Endodermal cell (in vitro differentiated cells): Measurements from ENCODE around the gene C2orf92. TPM values are rescaled to one million over a fixed set of nuclear protein-coding genes. Genes with fewer than 3 reads are reported as not detected.

Experiments
- DNase-seq: peaks from one replicate; pipeline ENCODE4 v3.0.0-alpha.2; 2017
- H3K27ac ChIP-seq: 2 replicates; pipeline ENCODE4 v1.5.1; 2013; ENCODE audit warnings: mild to moderate bottlenecking, low read depth, low read length, moderate library complexity
- H3K27me3 ChIP-seq: 2 replicates; pipeline ENCODE4 v1.6.1; 2013; ENCODE audit warnings: mild to moderate bottlenecking, low read length, moderate library complexity; ENCODE audit not compliant: insufficient read depth, control insufficient read depth, poor library complexity, severe bottlenecking
- H3K36me3 ChIP-seq: 2 replicates; pipeline ENCODE4 v1.7.0; 2013; ENCODE audit warnings: mild to moderate bottlenecking, low read length, moderate library complexity; ENCODE audit not compliant: control insufficient read depth, insufficient read depth
- H3K4me1 ChIP-seq: one replicate; pipeline ENCODE4 v1.7.0; 2013; ENCODE audit warnings: low read length; ENCODE audit not compliant: control insufficient read depth, insufficient read depth
- H3K4me3 ChIP-seq: 2 replicates; pipeline ENCODE4 v1.5.1; 2013; ENCODE audit warnings: mild to moderate bottlenecking, low read length, moderate library complexity
- H3K9ac ChIP-seq: 2 replicates; pipeline ENCODE4 v1.6.1; 2013; ENCODE audit warnings: mild to moderate bottlenecking, low read length, moderate library complexity; ENCODE audit not compliant: poor library complexity, severe bottlenecking; ENCODE audit errors: extremely low read depth
- H3K9me3 ChIP-seq: 2 replicates; pipeline ENCODE4 v1.6.1; 2013; ENCODE audit warnings: mild to moderate bottlenecking, low read length, moderate library complexity; ENCODE audit not compliant: control insufficient read depth
- H3K27ac Mint-ChIP-seq: 2 replicates; pipeline ENCODE4 v1.8.0; 2020; ENCODE audit warnings: mixed read lengths
- H3K27me3 Mint-ChIP-seq: 2 replicates; pipeline ENCODE4 v1.8.0; 2021; ENCODE audit warnings: mild to moderate bottlenecking, mixed read lengths; ENCODE audit not compliant: insufficient read depth
- H3K36me3 Mint-ChIP-seq: 2 replicates; pipeline ENCODE4 v1.8.0; 2020; ENCODE audit warnings: low read depth, mixed read lengths
- H3K4me1 Mint-ChIP-seq: 2 replicates; pipeline ENCODE4 v1.8.0; 2020; ENCODE audit warnings: mixed read lengths
- H3K4me3 Mint-ChIP-seq: 2 replicates; pipeline ENCODE4 v1.8.0; 2020; ENCODE audit warnings: mild to moderate bottlenecking, moderate library complexity, mixed read lengths
- H3K9me3 Mint-ChIP-seq: 2 replicates; pipeline ENCODE4 v1.8.0; 2020; ENCODE audit warnings: mild to moderate bottlenecking, mixed read lengths
- CTCF ChIP-seq: fragments of 200-600 bp; sonication (generic); conservative IDR thresholded peaks from 2 replicates; pipeline ENCODE4 v1.5.0; 2021; ENCODE audit warnings: antibody characterized with exemption, mild to moderate bottlenecking
- WGBS, 2 experiments: methylation state at CpG; one replicate each; pipeline versions ENCODE4 v1.1.5 to v1.1.7; 2013; ENCODE audit warnings: missing lambda C conversion rate in 2 of 2, mixed read lengths in 1 of 2; ENCODE audit not compliant: insufficient coverage in 1 of 2, insufficient read length in 1 of 2; 5-methylcytosine and 5-hydroxymethylcytosine counted together
- total RNA-seq, 2 donors: library from RNA; stranded (reverse); fragmentation: NEBNext Ultra II Directional in 1 of 2; extraction: Animal tissue kit (Norgen Biotek cat#: 25700) in 1 of 2; gene quantifications; 2 replicates in 1 of 2; 3 replicates in 1 of 2; pipeline ENCODE4 v1.2.1, GENCODE V29; 2021

Gene C2orf92
- total RNA-seq, 2 donors from 2014 or later: 12.5 to 17.4 TPM

- H3K27ac ChIP-seq: no peak overlapping the region
- Mint-ChIP-seq H3K27ac (no peak overlapping the region), H3K27me3 (no peaks in the 10 kb centered on the region), H3K9me3 (no peaks in the 10 kb centered on the region), H3K4me3 (no peak overlapping the region), H3K36me3 (peaks cover 11% of the 10 kb centered on the region), H3K4me1 (peaks cover 12% of the 10 kb centered on the region)
- no peak for TF ChIP-seq CTCF
- H3K4me1 ChIP-seq: no peaks in the 10 kb centered on the region
- H3K9me3 ChIP-seq: no peaks in the 10 kb centered on the region
- H3K27me3 ChIP-seq: no peaks in the 10 kb centered on the region
- peaks cover 6% of the 10 kb centered on the region for H3K36me3 ChIP-seq
- DNase-seq: no peak
- WGBS, 2 experiments: 94 to 95% methylated on average over 8 to 10 of the region's 10 CpGs
- H3K9ac ChIP-seq: no peak overlapping the region
- H3K4me3 ChIP-seq: no peak overlapping the region
Measured at GRCh38 chr2:97745474-97746174, 76.1 kb downstream of the C2orf92 start.

GRCh38 chr2:97747285-97747684 lies 77.8 kb downstream of the C2orf92 start:
- no peak for TF ChIP-seq CTCF
- DNase-seq: no peak
- no peak overlapping the region for H3K27ac ChIP-seq
- no peaks in the 10 kb centered on the region for H3K9me3 ChIP-seq
- H3K9ac ChIP-seq: no peak overlapping the region
- 93% methylated on average over 3 of the region's 3 CpGs for WGBS, 2 experiments
- no peak overlapping the region for H3K4me3 ChIP-seq
- no peaks in the 10 kb centered on the region for H3K27me3 ChIP-seq
- peaks cover 16% of the 10 kb centered on the region for H3K4me1 Mint-ChIP-seq
- no peak overlapping the region for H3K4me3 Mint-ChIP-seq
- peaks cover 22% of the 10 kb centered on the region for H3K36me3 ChIP-seq
- no peak overlapping the region for H3K27ac Mint-ChIP-seq
- H3K9me3 Mint-ChIP-seq: no peaks in the 10 kb centered on the region
- peaks cover 3% of the 10 kb centered on the region for H3K4me1 ChIP-seq
- H3K27me3 Mint-ChIP-seq: no peaks in the 10 kb centered on the region
- H3K36me3 Mint-ChIP-seq: peaks cover 23% of the 10 kb centered on the region

- no peak overlapping the region for H3K9ac ChIP-seq
- H3K9me3 Mint-ChIP-seq: no peaks in the 10 kb centered on the region
- H3K4me1 Mint-ChIP-seq: peaks cover 18% of the 10 kb centered on the region
- 96 to 100% methylated on average over 1 to 4 of the region's 4 CpGs for WGBS, 2 experiments
- H3K36me3 ChIP-seq: peaks cover 27% of the 10 kb centered on the region
- DNase-seq: no peak
- H3K4me1 ChIP-seq: peaks cover 6% of the 10 kb centered on the region
- H3K4me3 ChIP-seq: no peak overlapping the region
- H3K36me3 Mint-ChIP-seq: peaks cover 23% of the 10 kb centered on the region
- TF ChIP-seq CTCF: no peak
- no peak overlapping the region for H3K27ac ChIP-seq
- H3K27me3 ChIP-seq: no peaks in the 10 kb centered on the region
- no peaks in the 10 kb centered on the region for H3K9me3 ChIP-seq
- no peaks in the 10 kb centered on the region for H3K27me3 Mint-ChIP-seq
- H3K27ac Mint-ChIP-seq: no peak overlapping the region
- H3K4me3 Mint-ChIP-seq: no peak overlapping the region
Measured at GRCh38 chr2:97747716-97748115, 78.2 kb downstream of the C2orf92 start.
